ENCODE measurements around the gene TOX2. TPM values are rescaled to one million over a fixed set of nuclear protein-coding genes. Genes with fewer than 3 reads are reported as not detected.

Gene TOX2
- total RNA-seq, 6 experiments from 2014 or later, result 1.5 to 5.0 (median 2.2) TPM

DNA sequence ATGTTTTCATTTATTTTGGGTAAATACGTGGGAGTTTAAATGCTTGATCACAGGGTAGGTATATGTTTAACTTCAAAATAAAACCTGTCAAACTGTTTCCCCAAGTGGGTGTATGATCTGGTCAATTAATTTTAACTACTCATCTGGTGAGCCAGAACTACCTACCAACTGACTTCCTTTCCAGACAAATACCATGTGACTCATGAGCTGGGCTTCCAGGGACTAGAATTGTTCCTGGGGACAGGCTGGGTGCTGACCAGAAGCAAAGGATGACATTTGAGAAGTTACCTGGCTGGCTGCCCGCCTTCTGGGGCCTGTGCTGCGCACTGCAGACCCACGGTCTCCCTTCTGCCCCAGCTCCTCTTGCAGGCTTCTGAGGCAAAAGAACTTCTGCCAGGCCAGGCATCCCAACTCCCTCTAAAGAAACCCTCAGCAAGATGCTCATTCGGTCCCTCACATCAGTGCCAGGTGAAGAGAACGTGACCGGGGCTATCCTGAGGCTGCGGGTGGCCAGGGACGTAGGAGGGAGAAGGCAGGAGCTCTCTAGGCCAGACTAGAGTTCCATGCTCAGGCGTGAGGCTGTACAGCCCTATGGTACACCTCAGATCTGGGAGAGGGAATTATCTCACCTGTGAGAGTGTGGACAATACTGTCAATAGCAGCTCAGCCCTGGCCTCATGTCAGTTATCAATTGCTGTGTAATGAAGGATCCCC lies 168.7 kb downstream of the TOX2 start:
- Histone ChIP-seq H3K36me3 (no peaks in the 10 kb centered on the region), H3K27ac (no peak overlapping the region), H3K27me3 (no peaks in the 10 kb centered on the region), H3K9me3 (no peaks in the 10 kb centered on the region), H3K4me1 (no peaks in the 10 kb centered on the region), H3K4me3 (no peak overlapping the region)
- DNase-seq, result no peak
- WGBS (ENCODE audit: insufficient coverage, low coverage, low lambda C conversion rate, missing lambda C conversion rate), result 75% methylated on average over 6 of the region's 10 CpGs
- intact Hi-C loops (cut with DNase I), result loop anchor here (5.0 kb wide), 2 partner anchors 331 to 636 kb away; no protein-coding TSS in a partner anchor
- no peak for ATAC-seq
- TF ChIP-seq, protein P1, sequence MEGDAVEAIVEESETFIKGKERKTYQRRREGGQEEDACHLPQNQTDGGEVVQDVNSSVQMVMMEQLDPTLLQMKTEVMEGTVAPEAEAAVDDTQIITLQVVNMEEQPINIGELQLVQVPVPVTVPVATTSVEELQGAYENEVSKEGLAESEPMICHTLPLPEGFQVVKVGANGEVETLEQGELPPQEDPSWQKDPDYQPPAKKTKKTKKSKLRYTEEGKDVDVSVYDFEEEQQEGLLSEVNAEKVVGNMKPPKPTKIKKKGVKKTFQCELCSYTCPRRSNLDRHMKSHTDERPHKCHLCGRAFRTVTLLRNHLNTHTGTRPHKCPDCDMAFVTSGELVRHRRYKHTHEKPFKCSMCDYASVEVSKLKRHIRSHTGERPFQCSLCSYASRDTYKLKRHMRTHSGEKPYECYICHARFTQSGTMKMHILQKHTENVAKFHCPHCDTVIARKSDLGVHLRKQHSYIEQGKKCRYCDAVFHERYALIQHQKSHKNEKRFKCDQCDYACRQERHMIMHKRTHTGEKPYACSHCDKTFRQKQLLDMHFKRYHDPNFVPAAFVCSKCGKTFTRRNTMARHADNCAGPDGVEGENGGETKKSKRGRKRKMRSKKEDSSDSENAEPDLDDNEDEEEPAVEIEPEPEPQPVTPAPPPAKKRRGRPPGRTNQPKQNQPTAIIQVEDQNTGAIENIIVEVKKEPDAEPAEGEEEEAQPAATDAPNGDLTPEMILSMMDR (IDR thresholded peaks at IDR 0.05), result no peak

DNA sequence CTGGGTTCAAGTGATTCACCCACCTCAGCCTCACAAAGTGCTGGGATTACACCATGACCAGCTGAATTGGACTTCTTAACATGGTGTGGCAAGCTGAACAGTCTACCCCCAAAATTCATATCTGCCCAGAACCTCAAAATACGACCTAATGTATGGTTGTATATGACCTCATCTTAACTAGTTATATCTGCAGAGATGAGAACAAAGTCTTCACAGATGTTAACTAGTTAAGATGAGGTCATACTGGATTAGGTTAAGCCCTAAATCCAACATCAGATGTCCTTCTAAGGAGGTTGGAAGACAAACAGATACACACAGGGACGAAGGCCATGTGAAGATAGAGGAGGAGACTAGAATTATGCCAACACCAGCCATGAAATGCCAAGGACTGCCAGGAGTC lies 169.8 kb downstream of the TOX2 start:
- Histone ChIP-seq H3K4me1 (no peaks in the 10 kb centered on the region), H3K27me3 (no peaks in the 10 kb centered on the region), H3K4me3 (no peak overlapping the region), H3K27ac (no peak overlapping the region), H3K9me3 (no peaks in the 10 kb centered on the region), H3K36me3 (no peaks in the 10 kb centered on the region)
- 68% methylated on average over 2 of the region's 2 CpGs for WGBS (ENCODE audit: insufficient coverage, low coverage, low lambda C conversion rate, missing lambda C conversion rate)
- ATAC-seq (no peak), DNase-seq (no peak)
- intact Hi-C loops (cut with DNase I), result loop anchor here (5.0 kb wide), 2 partner anchors 332 to 637 kb away; no protein-coding TSS in a partner anchor
- TF ChIP-seq POLR2A (IDR thresholded peaks at IDR 0.05), result no peak
- TF ChIP-seq, protein P1 (IDR thresholded peaks at IDR 0.05), result no peak

DNA sequence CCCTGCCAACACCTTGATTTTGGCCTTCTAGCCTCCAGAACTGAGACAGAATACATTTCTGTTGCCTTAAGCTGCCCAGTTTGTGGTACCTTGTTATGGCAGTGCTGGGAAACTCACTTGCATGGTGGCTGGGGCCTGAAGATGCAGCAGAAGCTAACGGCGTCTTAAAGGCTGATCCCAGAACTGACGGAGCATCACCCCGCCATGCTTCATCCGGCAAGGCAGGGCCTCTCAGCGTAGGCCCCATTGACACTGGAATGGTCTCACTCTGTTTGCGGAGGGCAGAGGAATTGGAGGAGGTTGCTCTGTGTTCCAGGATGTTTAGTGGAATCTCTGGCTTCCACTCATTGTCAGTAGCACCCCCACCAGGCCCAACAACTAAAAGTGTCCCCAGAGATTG lies 170.2 kb downstream of the TOX2 start:
- Histone ChIP-seq H3K9me3 (no peaks in the 10 kb centered on the region), H3K36me3 (no peaks in the 10 kb centered on the region), H3K4me1 (no peaks in the 10 kb centered on the region), H3K4me3 (no peak overlapping the region), H3K27ac (no peak overlapping the region), H3K27me3 (no peaks in the 10 kb centered on the region)
- intact Hi-C loops (cut with DNase I), result loop anchor here (5.0 kb wide), 2 partner anchors 333 to 638 kb away; no protein-coding TSS in a partner anchor
- TF ChIP-seq, protein P1 (IDR thresholded peaks at IDR 0.05), result no peak
- no peak for TF ChIP-seq POLR2A (IDR thresholded peaks at IDR 0.05)
- no CpG with 5 or more reads among the region's 7 CpGs for WGBS (ENCODE audit: insufficient coverage, low coverage, low lambda C conversion rate, missing lambda C conversion rate)
- ATAC-seq, result no peak
- no peak for DNase-seq

DNA sequence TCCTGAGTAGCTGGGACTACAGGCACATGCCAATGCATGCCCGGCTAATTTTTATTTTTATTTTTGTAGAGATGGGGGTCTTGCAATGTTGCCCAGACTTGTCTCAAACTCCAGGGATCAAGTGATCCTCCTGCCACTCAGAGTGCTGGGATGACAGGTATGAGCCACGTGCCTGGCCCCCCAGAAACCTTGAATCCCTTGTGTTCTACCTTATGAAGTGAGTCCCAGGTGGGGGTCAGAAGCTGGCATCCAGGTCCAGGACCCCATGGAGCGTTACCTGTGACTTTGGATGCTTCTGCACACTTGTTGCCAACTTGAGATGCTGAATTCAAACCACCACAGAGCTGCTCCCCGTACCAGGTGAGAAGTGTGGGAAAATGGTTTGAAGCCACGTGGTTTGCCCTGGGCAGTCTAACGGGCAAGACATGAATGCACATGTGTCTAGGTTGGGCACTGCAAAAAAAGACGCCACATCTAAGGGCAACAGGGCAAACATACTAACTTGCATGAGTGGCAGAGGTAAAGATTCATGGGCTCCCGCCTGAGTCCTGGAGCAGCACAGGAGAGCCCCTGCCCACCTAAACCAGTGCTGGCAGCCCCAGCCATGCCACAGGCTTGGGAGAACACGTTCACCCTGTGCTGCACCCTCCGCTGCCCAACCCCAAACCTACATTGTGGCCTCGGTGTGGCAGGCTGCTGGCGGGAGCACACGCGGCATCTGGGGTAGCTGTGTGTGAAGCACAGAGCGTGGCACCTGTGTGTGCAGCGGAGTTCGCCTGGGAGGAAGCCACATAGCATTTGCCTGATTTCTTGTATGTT lies 171.2 kb downstream of the TOX2 start:
- DNase-seq, result no peak
- Histone ChIP-seq H3K27ac (no peak overlapping the region), H3K27me3 (no peaks in the 10 kb centered on the region), H3K4me3 (no peak overlapping the region), H3K9me3 (no peaks in the 10 kb centered on the region), H3K4me1 (no peaks in the 10 kb centered on the region), H3K36me3 (no peaks in the 10 kb centered on the region)
- ATAC-seq, result no peak
- whole genome bisulfite sequencing (ENCODE audit: insufficient coverage, low coverage, low lambda C conversion rate, missing lambda C conversion rate), result 74% methylated on average over 4 of the region's 17 CpGs
- TF ChIP-seq, protein P1 (IDR thresholded peaks at IDR 0.05), result no peak
- TF ChIP-seq POLR2A (IDR thresholded peaks at IDR 0.05), result no peak
- intact Hi-C loops (cut with DNase I), result no loop called here
